Tibial artery (tissue), 4 donors: ENCODE measurements around the gene APOC1.

Source experiments
- DNase-seq, 2 donors: peaks; one replicate each; pipeline ENCODE4 v3.0.0-alpha.2; 2019
- H3K27ac ChIP-seq, 2 donors: fragments of 200-600 bp; sonication (generic) in 1 of 2; 1 replicate in 1 of 2; 2 replicates in 1 of 2; pipeline ENCODE4 v1.5.1; 2018 to 2019; ENCODE audit warnings: mild to moderate bottlenecking in 1 of 2
- H3K27me3 ChIP-seq, 2 donors: fragments of 200-600 bp; sonication (generic) in 1 of 2; one replicate each; pipeline versions ENCODE4 v1.5.1 to v1.6.0; 2016 to 2019
- H3K36me3 ChIP-seq, 3 donors: fragments of 200-600 bp; sonication (generic) in 2 of 3; one replicate each; pipeline ENCODE4 v1.5.1; 2016 to 2019; ENCODE audit warnings: mild to moderate bottlenecking in 2 of 3
- H3K4me1 ChIP-seq, 4 donors: fragments of 200-600 bp; sonication (generic) in 2 of 4; 1 replicate in 3 of 4; 2 replicates in 1 of 4; pipeline ENCODE4 v1.5.1; 2016 to 2019
- H3K4me3 ChIP-seq, 2 donors: fragments of 200-600 bp; sonication (generic) in 1 of 2; 1 replicate in 1 of 2; 2 replicates in 1 of 2; pipeline ENCODE4 v1.5.1; 2018 to 2019; ENCODE audit warnings: mild to moderate bottlenecking in 2 of 2
- H3K9me3 ChIP-seq, 3 donors: fragments of 200-600 bp; sonication (generic) in 1 of 3; one replicate each; pipeline ENCODE4 v1.5.1; 2016 to 2019
- CTCF ChIP-seq, 2 experiments: fragments of 200-600 bp in 1 of 2; fragments of 450-650 bp in 1 of 2; IDR thresholded peaks; one replicate each; pipeline ENCODE4 v1.5.1; 2017 to 2019; ENCODE audit warnings: antibody characterized with exemption in 2 of 2, mild to moderate bottlenecking in 1 of 2, moderate library complexity in 1 of 2
- intact Hi-C: fragments of 100-400 bp; cut with DNase I; formaldehyde crosslinking; loops from one replicate; pipeline ENCODE4 v1.15.0; 2023; ENCODE audit warnings: low total_unique reads

Gene APOC1

GRCh38 chr19:44900328-44901244 lies 13.8 kb upstream of the APOC1 start:
- Histone ChIP-seq H3K36me3 (peaks cover 47 to 76% (median 61%) of the 10 kb centered on the region in 3 donors), H3K9me3 (no peaks in the 10 kb centered on the region), H3K27me3 (peaks cover 0 to 18% of the 10 kb centered on the region in 2 donors), H3K4me1 (peaks cover 0 to 9% (median 0%) of the 10 kb centered on the region in 4 donors), H3K4me3 (no peak overlapping the region), H3K27ac (no peak overlapping the region)
- DNase-seq, result no peak
- TF ChIP-seq CTCF (IDR thresholded peaks at IDR 0.05), result no peak
- intact Hi-C loops, result loop anchor here (5.0 to 10.0 kb wide), 2 partner anchors 52 to 154 kb away; no protein-coding TSS in a partner anchor

DNA sequence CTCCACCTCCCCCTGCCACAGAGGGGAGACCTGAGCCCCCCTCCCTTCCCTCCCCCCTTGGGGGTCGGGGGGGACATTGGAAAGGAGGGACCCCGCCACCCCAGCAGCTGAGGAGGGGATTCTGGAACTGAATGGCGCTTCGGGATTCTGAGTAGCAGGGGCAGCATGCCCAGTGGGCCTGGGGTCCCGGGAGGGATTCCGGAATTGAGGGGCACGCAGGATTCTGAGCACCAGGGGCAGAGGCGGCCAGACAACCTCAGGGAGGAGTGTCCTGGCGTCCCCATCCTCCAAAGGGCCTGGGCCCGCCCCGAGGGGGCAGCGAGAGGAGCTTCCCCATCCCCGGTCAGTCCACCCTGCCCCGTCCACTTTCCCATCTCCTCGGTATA lies 11.2 kb upstream of the APOC1 start:
- Histone ChIP-seq H3K9me3 (no peaks in the 10 kb centered on the region), H3K4me1 (peaks cover 0 to 18% (median 0%) of the 10 kb centered on the region in 4 donors), H3K27me3 (peaks cover 0 to 42% of the 10 kb centered on the region in 2 donors), H3K36me3 (peaks cover 27 to 50% (median 38%) of the 10 kb centered on the region in 3 donors), H3K4me3 (no peak overlapping the region), H3K27ac (no peak overlapping the region)
- intact Hi-C loops, result loop anchor here (5.0 to 10.0 kb wide), 2 partner anchors 49 to 152 kb away; no protein-coding TSS in a partner anchor
- TF ChIP-seq CTCF (IDR thresholded peaks at IDR 0.05), result no peak
- no peak for DNase-seq

- DNase-seq, result peak; percentile 64 to 81
- H3K4me1 ChIP-seq, result peaks cover 0 to 18% (median 0%) of the 10 kb centered on the region in 4 donors
- peaks cover 25 to 44% (median 38%) of the 10 kb centered on the region in 3 donors for H3K36me3 ChIP-seq
- H3K9me3 ChIP-seq, result no peaks in the 10 kb centered on the region
- peak; percentile 92 to 99 for TF ChIP-seq CTCF (IDR thresholded peaks at IDR 0.05)
- intact Hi-C loops, result loop anchor here (5.0 to 10.0 kb wide), 2 partner anchors 48 to 151 kb away; no protein-coding TSS in a partner anchor
- H3K4me3 ChIP-seq, result no peak overlapping the region
- peaks cover 0 to 45% of the 10 kb centered on the region in 2 donors for H3K27me3 ChIP-seq
- no peak overlapping the region for H3K27ac ChIP-seq
Observed at GRCh38 chr19:44903602-44904425, 10.6 kb upstream of the APOC1 start.

DNA sequence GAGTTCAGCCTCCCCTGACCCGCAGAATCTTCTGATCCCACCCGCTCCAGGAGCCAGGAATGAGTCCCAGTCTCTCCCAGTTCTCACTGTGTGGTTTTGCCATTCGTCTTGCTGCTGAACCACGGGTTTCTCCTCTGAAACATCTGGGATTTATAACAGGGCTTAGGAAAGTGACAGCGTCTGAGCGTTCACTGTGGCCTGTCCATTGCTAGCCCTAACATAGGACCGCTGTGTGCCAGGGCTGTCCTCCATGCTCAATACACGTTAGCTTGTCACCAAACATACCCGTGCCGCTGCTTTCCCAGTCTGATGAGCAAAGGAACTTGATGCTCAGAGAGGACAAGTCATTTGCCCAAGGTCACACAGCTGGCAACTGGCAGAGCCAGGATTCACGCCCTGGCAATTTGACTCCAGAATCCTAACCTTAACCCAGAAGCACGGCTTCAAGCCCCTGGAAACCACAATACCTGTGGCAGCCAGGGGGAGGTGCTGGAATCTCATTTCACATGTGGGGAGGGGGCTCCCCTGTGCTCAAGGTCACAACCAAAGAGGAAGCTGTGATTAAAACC lies 9.9 kb upstream of the APOC1 start:
- Histone ChIP-seq H3K36me3 (peaks cover 25 to 37% (median 34%) of the 10 kb centered on the region in 3 donors), H3K4me1 (peaks cover 0 to 18% (median 0%) of the 10 kb centered on the region in 4 donors), H3K27ac (no peak overlapping the region), H3K4me3 (no peak overlapping the region), H3K9me3 (no peaks in the 10 kb centered on the region), H3K27me3 (peaks cover 0 to 52% of the 10 kb centered on the region in 2 donors)
- intact Hi-C loops, result loop anchor here (5.0 to 10.0 kb wide), 2 partner anchors 48 to 150 kb away; no protein-coding TSS in a partner anchor
- no peak for DNase-seq
- TF ChIP-seq CTCF (IDR thresholded peaks at IDR 0.05), result no peak
